DOHH2 (cell line): ENCODE data around the gene UNC13A.

ENCODE experiments used
- H3F3A ChIP-seq: fragments of 200-600 bp; sonication (generic), shearing (Covaris generic); 2 replicates; pipeline ENCODE4 v1.6.0; 2016; ENCODE audit warnings: antibody characterized with exemption, mild to moderate bottlenecking; ENCODE audit not compliant: control insufficient read depth, insufficient read depth
- H3K27ac ChIP-seq: fragments of 200-600 bp; sonication (generic); 2 replicates; pipeline ENCODE4 v1.5.1; 2014; ENCODE audit warnings: low read depth, mild to moderate bottlenecking, low read length, moderate library complexity
- H3K27me3 ChIP-seq: fragments of 200-600 bp; sonication (generic); 2 replicates; pipeline ENCODE4 v1.6.1; 2014; ENCODE audit warnings: mild to moderate bottlenecking, low read length, mixed read lengths; ENCODE audit not compliant: control insufficient read depth
- H3K36me3 ChIP-seq: fragments of 200-600 bp; sonication (generic); 2 replicates; pipeline ENCODE4 v1.6.1; 2014; ENCODE audit warnings: mild to moderate bottlenecking, low read length, moderate library complexity, mixed read lengths; ENCODE audit not compliant: control insufficient read depth
- H3K4me1 ChIP-seq: fragments of 200-600 bp; sonication (generic); 2 replicates; pipeline ENCODE4 v1.6.1; 2014; ENCODE audit warnings: mild to moderate bottlenecking, low read length, mixed read lengths; ENCODE audit not compliant: control insufficient read depth
- H3K4me2 ChIP-seq: fragments of 200-600 bp; sonication (generic); 2 replicates; pipeline ENCODE4 v1.6.0; 2014; ENCODE audit warnings: mild to moderate bottlenecking, low read length, moderate library complexity
- H3K4me3 ChIP-seq: fragments of 200-600 bp; sonication (generic); 2 replicates; pipeline ENCODE4 v1.5.1; 2014; ENCODE audit warnings: mild to moderate bottlenecking, low read length, mixed read lengths
- H3K79me2 ChIP-seq: fragments of 200-600 bp; sonication (generic); 2 replicates; pipeline ENCODE4 v1.6.1; 2014; ENCODE audit warnings: mild to moderate bottlenecking, low read length, mixed read lengths; ENCODE audit not compliant: control insufficient read depth
- H3K9me2 ChIP-seq: fragments of 200-600 bp; sonication (generic); replicated peaks from 2 replicates; pipeline ENCODE4 v1.6.1; 2014; ENCODE audit warnings: mild to moderate bottlenecking, low read length, mixed read lengths; ENCODE audit not compliant: control insufficient read depth
- H3K9me3 ChIP-seq: fragments of 200-600 bp; sonication (generic); 2 replicates; pipeline ENCODE4 v1.6.1; 2014; ENCODE audit warnings: antibody characterized with exemption, low read length, mixed read lengths; ENCODE audit not compliant: control insufficient read depth, insufficient read depth
- H4K20me1 ChIP-seq: fragments of 200-600 bp; sonication (generic); 2 replicates; pipeline ENCODE4 v1.6.0; 2014; ENCODE audit warnings: low read depth, mild to moderate bottlenecking, antibody characterized with exemption, low read length, moderate library complexity; ENCODE audit not compliant: control insufficient read depth, insufficient read depth
- EZH2phosphoT487 ChIP-seq: fragments of 200-600 bp; sonication (generic); IDR thresholded peaks from 2 replicates; pipeline ENCODE4 v1.6.1; 2017; ENCODE audit warnings: borderline replicate concordance, mild to moderate bottlenecking, antibody characterized with exemption, low read length, moderate library complexity, mixed read lengths
- TF ChIP-seq, protein P1 (sequence below): fragments of 200-600 bp; sonication (generic); IDR thresholded peaks from one replicate; pipeline ENCODE4 v1.5.1; 2014; ENCODE audit warnings: antibody characterized with exemption, mild to moderate bottlenecking, low read depth, low read length; ENCODE audit not compliant: poor library complexity, severe bottlenecking

Gene UNC13A

DNA sequence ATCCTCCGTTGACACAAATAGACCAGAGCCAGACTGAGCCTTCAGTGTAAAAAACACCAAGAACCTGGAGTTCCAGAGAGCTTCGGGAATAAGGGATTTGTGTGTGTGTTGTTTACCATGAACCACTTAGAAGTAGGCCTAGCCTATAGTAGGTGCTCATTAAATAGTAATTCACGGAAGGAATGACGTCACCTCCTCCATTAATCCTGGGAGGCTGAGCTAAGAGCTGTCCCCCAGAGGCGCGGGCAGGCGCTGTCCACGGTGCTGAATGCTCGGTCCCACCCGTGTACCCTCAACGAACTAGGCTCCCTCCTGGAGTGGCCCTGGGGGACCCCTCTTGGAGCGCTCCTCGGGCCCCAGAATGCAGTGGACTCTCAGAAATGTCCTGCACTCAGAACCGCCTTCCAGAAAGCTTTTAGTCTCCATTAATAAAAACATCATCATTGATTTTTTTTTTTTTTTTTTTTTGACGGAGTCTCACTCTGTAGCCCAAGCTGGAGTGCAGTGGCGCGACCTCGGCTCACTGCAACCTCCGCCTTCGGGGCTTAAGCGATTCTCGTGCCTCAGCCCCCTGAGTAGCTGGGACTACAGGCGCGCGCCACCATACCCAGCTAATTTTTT is 6.5 kb downstream of the UNC13A start:
- no peak overlapping the region for H3K4me2 ChIP-seq
- no peaks in the 10 kb centered on the region for H3K9me3 ChIP-seq
- H3F3A ChIP-seq: no peaks in the 10 kb centered on the region
- no peaks in the 10 kb centered on the region for H4K20me1 ChIP-seq
- H3K27me3 ChIP-seq: peaks cover 35% of the 10 kb centered on the region
- H3K27ac ChIP-seq: no peak overlapping the region
- H3K4me3 ChIP-seq: no peak overlapping the region
- H3K4me1 ChIP-seq: peaks cover 11% of the 10 kb centered on the region
- H3K79me2 ChIP-seq: no peaks in the 10 kb centered on the region
- H3K36me3 ChIP-seq: no peaks in the 10 kb centered on the region
- TF ChIP-seq EZH2phosphoT487: no peak
- TF ChIP-seq, protein P1, sequence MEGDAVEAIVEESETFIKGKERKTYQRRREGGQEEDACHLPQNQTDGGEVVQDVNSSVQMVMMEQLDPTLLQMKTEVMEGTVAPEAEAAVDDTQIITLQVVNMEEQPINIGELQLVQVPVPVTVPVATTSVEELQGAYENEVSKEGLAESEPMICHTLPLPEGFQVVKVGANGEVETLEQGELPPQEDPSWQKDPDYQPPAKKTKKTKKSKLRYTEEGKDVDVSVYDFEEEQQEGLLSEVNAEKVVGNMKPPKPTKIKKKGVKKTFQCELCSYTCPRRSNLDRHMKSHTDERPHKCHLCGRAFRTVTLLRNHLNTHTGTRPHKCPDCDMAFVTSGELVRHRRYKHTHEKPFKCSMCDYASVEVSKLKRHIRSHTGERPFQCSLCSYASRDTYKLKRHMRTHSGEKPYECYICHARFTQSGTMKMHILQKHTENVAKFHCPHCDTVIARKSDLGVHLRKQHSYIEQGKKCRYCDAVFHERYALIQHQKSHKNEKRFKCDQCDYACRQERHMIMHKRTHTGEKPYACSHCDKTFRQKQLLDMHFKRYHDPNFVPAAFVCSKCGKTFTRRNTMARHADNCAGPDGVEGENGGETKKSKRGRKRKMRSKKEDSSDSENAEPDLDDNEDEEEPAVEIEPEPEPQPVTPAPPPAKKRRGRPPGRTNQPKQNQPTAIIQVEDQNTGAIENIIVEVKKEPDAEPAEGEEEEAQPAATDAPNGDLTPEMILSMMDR: no peak
- H3K9me2 ChIP-seq: no peaks in the 10 kb centered on the region

DNA sequence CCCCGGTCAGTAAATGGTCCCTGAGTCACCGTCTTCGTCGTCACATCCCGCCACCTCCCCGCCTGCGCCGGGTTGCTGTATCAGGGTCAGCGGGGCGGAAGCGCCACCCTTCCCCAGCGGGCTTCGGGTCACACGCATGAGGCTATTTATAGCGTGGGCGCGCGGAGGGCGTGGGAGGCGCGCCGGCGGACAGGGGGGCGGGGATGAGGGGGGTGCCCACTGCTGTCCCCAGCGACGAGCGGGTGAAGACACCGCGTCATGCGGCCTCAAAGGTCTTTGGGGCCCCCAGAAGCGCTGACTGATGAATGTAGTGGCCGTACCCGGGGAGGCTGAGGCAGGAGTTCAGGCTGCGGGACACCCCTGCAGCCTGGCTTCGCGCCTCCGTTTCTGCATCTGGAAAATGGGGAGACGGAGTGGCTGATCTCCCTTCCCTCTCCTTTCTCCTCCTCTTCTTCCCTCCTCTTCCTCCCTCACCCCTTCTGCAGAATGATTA is 7.9 kb downstream of the UNC13A start:
- Histone ChIP-seq H3K79me2 (no peaks in the 10 kb centered on the region), H3K27ac (no peak overlapping the region), H3K4me2 (peak overlapping the region; percentile 37)

DNA sequence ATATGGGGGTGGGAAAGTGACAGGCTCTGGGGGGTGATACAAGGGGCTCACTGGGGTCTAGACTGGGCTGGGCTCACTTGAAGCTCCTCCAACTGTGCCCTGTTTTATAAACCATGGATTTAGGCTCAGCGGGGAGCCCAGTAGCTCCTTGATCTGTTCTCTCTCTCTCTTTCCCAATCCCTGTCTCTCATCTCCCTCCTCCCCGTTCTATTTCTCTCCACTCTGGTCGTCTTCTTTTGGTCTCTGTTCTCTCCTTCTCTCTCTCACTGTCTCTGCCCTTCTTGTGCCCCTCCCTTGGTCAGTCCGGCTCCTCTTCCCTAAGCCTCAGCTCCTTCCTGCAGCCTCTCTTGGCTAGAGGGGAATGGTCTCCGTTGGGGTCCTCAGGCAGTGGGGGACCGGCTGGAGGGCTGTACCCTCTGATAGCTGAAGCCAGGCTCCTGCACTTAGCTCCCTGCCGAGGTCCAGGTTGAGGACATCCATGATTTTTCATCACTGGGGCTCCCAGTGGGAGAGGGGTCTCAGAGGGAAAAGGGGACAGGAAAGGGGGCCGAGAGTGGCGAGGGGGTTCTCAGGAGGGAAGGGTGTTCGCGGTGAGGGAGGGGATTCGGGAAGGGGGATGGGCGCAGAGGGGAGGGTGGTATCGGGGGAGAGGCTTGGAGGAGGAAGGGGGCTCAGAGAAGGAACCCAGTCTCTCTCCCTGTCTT is 8.5 kb downstream of the UNC13A start:
- Histone ChIP-seq H3K27me3 (peaks cover 26% of the 10 kb centered on the region), H3K9me2 (no peaks in the 10 kb centered on the region), H3K4me1 (peaks cover 8% of the 10 kb centered on the region), H3K4me3 (no peak overlapping the region), H4K20me1 (no peaks in the 10 kb centered on the region), H3F3A (no peaks in the 10 kb centered on the region), H3K27ac (no peak overlapping the region), H3K79me2 (no peaks in the 10 kb centered on the region), H3K9me3 (no peaks in the 10 kb centered on the region), H3K4me2 (peak overlapping the region; percentile 37), H3K36me3 (no peaks in the 10 kb centered on the region)
- no peak for TF ChIP-seq EZH2phosphoT487
- TF ChIP-seq, protein P1: no peak

More for the DNA sequence above, 7.9 kb downstream of the UNC13A start:
- no peak overlapping the region for H3K4me3 ChIP-seq
- H3K27me3 ChIP-seq: peaks cover 27% of the 10 kb centered on the region
- no peaks in the 10 kb centered on the region for H3K9me2 ChIP-seq
- H3K9me3 ChIP-seq: no peaks in the 10 kb centered on the region
- no peak for TF ChIP-seq EZH2phosphoT487
- TF ChIP-seq, protein P1: no peak
- H3F3A ChIP-seq: no peaks in the 10 kb centered on the region
- H4K20me1 ChIP-seq: no peaks in the 10 kb centered on the region
- H3K36me3 ChIP-seq: no peaks in the 10 kb centered on the region
- H3K4me1 ChIP-seq: peaks cover 8% of the 10 kb centered on the region
